ENCODE data around the gene MTMR8.

Gene MTMR8

DNA sequence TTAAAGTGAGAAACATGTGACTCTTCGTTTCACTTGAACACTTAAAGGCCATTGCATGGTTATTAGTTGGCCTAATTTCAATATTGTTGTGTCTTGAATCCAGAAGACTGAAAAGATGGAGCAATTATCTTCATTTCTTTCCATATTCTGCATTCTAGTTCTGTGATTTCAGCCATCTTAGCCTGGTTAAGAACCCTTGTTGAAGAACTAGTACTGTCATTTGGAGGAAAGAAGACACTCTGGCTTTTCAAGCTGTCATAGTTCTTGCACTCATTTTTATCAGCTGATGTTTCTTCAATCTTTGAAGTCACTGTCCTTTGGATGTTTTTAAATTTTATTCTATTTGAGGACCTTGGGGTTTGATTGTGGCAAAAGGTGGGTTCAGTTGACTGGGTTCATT, 81.6 kb downstream of the MTMR8 start:
- no peak for DNase-seq (ENCODE audit: extremely low read depth, insufficient read length)
- TF ChIP-seq, protein P1, sequence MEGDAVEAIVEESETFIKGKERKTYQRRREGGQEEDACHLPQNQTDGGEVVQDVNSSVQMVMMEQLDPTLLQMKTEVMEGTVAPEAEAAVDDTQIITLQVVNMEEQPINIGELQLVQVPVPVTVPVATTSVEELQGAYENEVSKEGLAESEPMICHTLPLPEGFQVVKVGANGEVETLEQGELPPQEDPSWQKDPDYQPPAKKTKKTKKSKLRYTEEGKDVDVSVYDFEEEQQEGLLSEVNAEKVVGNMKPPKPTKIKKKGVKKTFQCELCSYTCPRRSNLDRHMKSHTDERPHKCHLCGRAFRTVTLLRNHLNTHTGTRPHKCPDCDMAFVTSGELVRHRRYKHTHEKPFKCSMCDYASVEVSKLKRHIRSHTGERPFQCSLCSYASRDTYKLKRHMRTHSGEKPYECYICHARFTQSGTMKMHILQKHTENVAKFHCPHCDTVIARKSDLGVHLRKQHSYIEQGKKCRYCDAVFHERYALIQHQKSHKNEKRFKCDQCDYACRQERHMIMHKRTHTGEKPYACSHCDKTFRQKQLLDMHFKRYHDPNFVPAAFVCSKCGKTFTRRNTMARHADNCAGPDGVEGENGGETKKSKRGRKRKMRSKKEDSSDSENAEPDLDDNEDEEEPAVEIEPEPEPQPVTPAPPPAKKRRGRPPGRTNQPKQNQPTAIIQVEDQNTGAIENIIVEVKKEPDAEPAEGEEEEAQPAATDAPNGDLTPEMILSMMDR (IDR thresholded peaks at IDR 0.05; ENCODE audit: insufficient read depth, low read length, poor library complexity, severe bottlenecking): no peak
- Histone ChIP-seq H3K4me3 (replicated peaks; ENCODE audit: low read depth, low read length) (no peak overlapping the region), H3K27me3 (replicated peaks; ENCODE audit: control insufficient read depth, insufficient read depth, low read length) (no peaks in the 10 kb centered on the region), H3K36me3 (ENCODE audit: control insufficient read depth, insufficient read depth, low read length) (no peaks in the 10 kb centered on the region)

DNA sequence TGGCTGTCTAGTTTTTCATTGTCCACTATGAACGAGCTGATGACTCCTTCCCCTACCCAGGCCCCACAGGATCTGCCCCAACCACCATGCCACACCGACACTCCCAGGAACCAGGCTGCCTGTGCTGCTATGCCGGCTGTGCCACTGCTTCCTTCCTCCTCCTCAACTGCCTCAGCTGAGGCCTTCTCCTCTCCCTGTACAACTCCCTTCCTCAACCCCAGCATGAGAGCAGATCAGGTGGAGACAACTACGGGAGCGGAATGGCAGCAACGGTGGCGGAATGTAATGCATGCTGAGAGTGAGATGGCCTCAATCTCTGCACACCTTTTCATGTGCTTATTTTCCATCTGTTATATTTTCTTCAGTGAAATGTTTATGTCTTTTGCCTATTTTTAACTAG, 88.5 kb downstream of the MTMR8 start:
- Histone ChIP-seq H3K36me3 (ENCODE audit: control insufficient read depth, insufficient read depth, low read length) (no peaks in the 10 kb centered on the region), H3K4me3 (replicated peaks; ENCODE audit: low read depth, low read length) (no peak overlapping the region), H3K27me3 (replicated peaks; ENCODE audit: control insufficient read depth, insufficient read depth, low read length) (no peaks in the 10 kb centered on the region)
- TF ChIP-seq, protein P1 (IDR thresholded peaks at IDR 0.05; ENCODE audit: insufficient read depth, low read length, poor library complexity, severe bottlenecking): no peak
- no peak for DNase-seq (ENCODE audit: extremely low read depth, insufficient read length)

DNA sequence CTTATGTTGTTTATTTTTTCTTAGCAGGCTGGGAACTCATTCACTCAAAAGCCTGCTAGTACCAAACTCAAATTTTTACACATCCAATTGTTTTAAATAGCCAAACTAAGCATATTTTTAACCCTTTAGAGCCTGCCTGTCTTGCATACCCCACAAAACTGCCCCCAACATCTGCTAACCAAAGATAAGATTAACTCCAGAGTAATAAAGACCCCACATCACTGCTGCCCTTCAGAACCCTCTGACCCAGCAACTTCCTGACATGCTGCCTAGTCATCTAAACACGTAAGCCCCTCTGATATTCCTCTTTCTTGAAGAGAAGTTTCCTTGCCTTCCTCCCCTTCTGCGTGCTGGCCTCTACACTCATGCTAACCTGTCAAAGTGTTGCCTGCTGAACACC, 104.1 kb downstream of the MTMR8 start:
- no peaks in the 10 kb centered on the region for H3K27me3 ChIP-seq (replicated peaks; ENCODE audit: control insufficient read depth, insufficient read depth, low read length)
- DNase-seq (ENCODE audit: extremely low read depth, insufficient read length): no peak
- no peaks in the 10 kb centered on the region for H3K36me3 ChIP-seq (ENCODE audit: control insufficient read depth, insufficient read depth, low read length)
- no peak overlapping the region for H3K4me3 ChIP-seq (replicated peaks; ENCODE audit: low read depth, low read length)
- TF ChIP-seq, protein P1 (IDR thresholded peaks at IDR 0.05; ENCODE audit: insufficient read depth, low read length, poor library complexity, severe bottlenecking): no peak

DNA sequence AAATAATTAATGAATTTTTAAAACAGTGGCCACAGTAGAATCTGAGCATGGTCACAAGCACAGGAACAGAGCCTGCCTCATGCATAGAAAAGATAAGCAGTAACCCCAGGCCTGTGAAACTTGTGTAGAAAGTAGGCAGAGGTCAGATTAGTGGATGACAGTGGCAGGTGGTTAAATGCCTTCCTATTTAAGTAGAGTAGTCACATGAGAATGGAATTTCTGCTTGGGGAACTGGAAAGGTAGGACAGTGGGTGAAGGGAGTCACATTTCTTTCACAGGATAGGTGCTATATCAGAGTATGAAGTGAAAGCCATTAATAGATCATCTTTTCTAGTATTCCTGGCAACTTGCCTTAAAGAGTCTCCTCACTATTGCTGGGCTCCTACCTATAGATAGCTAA, 130.0 kb downstream of the MTMR8 start:
- TF ChIP-seq, protein P1 (IDR thresholded peaks at IDR 0.05; ENCODE audit: insufficient read depth, low read length, poor library complexity, severe bottlenecking): no peak
- DNase-seq (ENCODE audit: extremely low read depth, insufficient read length): no peak

DNA sequence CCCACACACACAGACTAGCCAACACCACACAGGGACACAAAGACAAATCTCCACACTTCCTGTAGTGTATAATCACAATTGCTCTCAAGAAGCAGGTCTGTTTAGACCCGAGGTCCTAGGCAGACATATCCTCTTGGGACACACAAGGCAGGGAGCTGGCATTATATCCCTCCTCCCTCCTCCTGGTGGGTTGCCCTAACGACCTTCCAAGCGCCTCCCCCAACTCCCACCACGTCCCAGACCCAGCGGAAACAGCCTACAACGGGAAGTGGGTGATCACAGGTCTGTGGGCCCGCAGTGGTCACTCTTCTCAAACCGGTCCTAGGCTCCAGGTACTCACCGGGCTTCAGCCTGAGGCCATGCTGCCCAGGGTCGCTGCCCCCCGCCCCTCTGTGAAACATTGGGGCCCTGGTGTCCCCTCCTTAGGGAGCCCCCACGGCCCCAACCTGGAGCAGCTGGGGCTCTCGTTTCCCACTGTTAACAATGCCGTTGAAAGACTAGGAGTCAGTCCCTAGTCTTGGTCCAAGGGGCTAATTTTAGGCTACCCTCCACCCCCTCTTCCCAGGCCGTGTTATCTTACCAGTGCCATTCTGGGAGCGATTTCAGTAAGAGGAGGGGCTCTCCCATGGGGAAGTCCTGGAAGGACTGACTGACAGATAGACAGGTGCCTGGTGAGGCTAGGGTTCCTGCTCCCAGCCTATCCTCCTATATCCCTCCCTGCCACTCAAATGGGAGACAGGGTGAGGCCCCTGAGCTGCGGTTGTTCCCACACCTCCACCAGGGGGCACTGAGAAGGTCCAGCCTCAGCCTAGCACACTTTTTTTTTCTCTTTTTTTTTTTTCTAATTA, 164.9 kb downstream of the MTMR8 start, which contains the start of gene ASB12:
TSS of gene ASB12 (minus strand) at position 485 of the 848 bp plus-strand sequence. CDS start 4,957 bp downstream, outside the sequence.
- Histone ChIP-seq H3K27me3 (replicated peaks; ENCODE audit: control insufficient read depth, insufficient read depth, low read length) (no peaks in the 10 kb centered on the region), H3K36me3 (ENCODE audit: control insufficient read depth, insufficient read depth, low read length) (no peaks in the 10 kb centered on the region), H3K4me3 (replicated peaks; ENCODE audit: low read depth, low read length) (no peak within 1 kb of the TSS)
- TF ChIP-seq, protein P1 (IDR thresholded peaks at IDR 0.05; ENCODE audit: insufficient read depth, low read length, poor library complexity, severe bottlenecking): no peak
- DNase-seq (ENCODE audit: extremely low read depth, insufficient read length): no peak

More for the DNA sequence above, 130.0 kb downstream of the MTMR8 start:
- H3K27me3 ChIP-seq (replicated peaks; ENCODE audit: control insufficient read depth, insufficient read depth, low read length): no peaks in the 10 kb centered on the region
- no peak overlapping the region for H3K4me3 ChIP-seq (replicated peaks; ENCODE audit: low read depth, low read length)
- no peaks in the 10 kb centered on the region for H3K36me3 ChIP-seq (ENCODE audit: control insufficient read depth, insufficient read depth, low read length)

Data from GM06990 (cell line).